Mesodermal cell (in vitro differentiated cells): ENCODE data around the gene CDC25A.
"Not testable (repeated sequence)": the region's sequence is repeated elsewhere in the genome, so short reads cannot be mapped to it uniquely, and the experiment has no call there.

Experiments used
- H3K27ac ChIP-seq: 2 replicates; pipeline ENCODE4 v1.7.0; 2013; ENCODE audit warnings: mild to moderate bottlenecking, low read depth, low read length, moderate library complexity; ENCODE audit not compliant: severe bottlenecking
- H3K36me3 ChIP-seq: 2 replicates; pipeline ENCODE4 v1.7.1; 2013; ENCODE audit warnings: mild to moderate bottlenecking, low read length, moderate library complexity; ENCODE audit not compliant: control insufficient read depth, insufficient read depth
- H3K4me1 ChIP-seq: one replicate; pipeline ENCODE4 v1.7.1; 2013; ENCODE audit warnings: mild to moderate bottlenecking, low read length; ENCODE audit not compliant: insufficient read depth, control insufficient read depth, poor library complexity, severe bottlenecking
- H3K4me3 ChIP-seq: 2 replicates; pipeline ENCODE4 v1.7.0; 2013; ENCODE audit warnings: low read length, control low read depth, mild to moderate bottlenecking; ENCODE audit not compliant: insufficient read depth, poor library complexity, severe bottlenecking; ENCODE audit errors: extremely low read depth
- H3K9me3 ChIP-seq: 2 replicates; pipeline ENCODE4 v1.7.1; 2013; ENCODE audit warnings: mild to moderate bottlenecking, low read length, moderate library complexity; ENCODE audit not compliant: control insufficient read depth
- WGBS, 2 experiments: methylation state at CpG; one replicate each; pipeline ENCODE4 v1.1.5; 2013; ENCODE audit warnings: missing lambda C conversion rate in 2 of 2; ENCODE audit not compliant: insufficient coverage in 2 of 2; 5-methylcytosine and 5-hydroxymethylcytosine counted together

The CDC25A gene

DNA sequence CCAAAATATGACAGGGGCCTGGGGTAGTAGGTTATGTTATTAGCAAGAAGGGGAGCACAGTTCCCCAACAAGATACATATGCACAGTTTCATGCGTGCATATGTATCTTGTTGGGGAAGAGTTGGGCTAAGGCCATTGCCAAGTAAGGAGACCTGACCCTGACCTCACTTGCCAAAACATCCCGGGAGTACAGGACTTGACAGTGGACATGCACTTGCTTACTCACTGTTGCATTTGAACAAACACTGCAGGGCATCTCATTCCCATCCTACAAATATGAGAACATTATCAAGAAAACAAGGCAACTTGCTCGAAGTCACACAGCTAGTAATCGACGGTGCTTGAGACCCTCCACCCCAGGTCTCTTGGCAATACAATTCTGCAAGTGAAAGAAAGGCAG is 30.3 kb upstream of the CDC25A start:
- Histone ChIP-seq H3K36me3 (no peaks in the 10 kb centered on the region), H3K4me1 (no peaks in the 10 kb centered on the region), H3K4me3 (no peak overlapping the region), H3K27ac (no peak overlapping the region), H3K9me3 (no peaks in the 10 kb centered on the region)
- 100% methylated on average over 1 to 2 of the region's 5 CpGs for WGBS, 2 experiments

DNA sequence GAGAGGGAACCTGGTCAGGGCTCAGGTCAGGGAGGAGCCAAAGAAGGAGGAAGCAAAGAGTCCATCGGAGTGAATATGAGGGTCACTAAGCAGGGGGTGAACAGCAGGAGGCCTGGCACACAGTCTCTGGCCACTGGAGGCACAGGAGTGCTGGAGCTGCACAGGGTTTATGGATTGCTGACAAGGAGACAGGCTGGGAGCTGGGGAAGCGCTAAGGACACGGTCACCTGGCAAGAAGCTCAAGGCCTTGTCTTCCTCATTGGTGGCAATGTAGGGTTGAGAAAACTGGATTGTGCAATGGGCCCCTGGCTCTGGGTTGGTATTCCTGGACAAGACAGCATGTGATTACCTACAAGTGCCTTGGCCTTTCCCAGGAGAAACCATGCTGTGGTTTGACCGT is 29.2 kb upstream of the CDC25A start:
- Histone ChIP-seq H3K9me3 (no peaks in the 10 kb centered on the region), H3K4me1 (no peaks in the 10 kb centered on the region), H3K4me3 (no peak overlapping the region), H3K36me3 (no peaks in the 10 kb centered on the region), H3K27ac (no peak overlapping the region)
- WGBS, 2 experiments: 76 to 87% methylated on average over 4 of the region's 4 CpGs

DNA sequence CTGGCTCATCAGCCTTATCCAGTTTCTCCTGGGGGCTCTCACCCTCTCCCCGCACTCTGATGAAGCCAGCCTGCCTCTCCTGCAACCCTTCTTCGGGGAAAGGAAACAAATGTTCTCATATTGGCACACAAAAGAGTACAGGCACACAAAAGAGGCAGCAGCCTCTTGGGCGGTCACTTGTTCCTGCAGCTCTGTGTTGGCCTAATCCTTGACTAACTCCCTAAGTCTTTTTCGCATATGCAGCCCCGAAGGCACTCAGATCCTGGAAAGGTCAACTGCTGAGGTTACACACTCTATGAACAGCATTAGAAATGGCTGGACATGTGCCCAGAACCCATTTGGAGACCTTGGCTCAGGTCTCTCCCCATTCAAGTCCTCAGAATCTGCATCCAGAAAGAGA is 27.7 kb upstream of the CDC25A start:
- no peaks in the 10 kb centered on the region for H3K4me1 ChIP-seq
- no peak overlapping the region for H3K27ac ChIP-seq
- H3K36me3 ChIP-seq: no peaks in the 10 kb centered on the region
- 83 to 89% methylated on average over 5 of the region's 5 CpGs for WGBS, 2 experiments
- no peaks in the 10 kb centered on the region for H3K9me3 ChIP-seq
- no peak overlapping the region for H3K4me3 ChIP-seq

DNA sequence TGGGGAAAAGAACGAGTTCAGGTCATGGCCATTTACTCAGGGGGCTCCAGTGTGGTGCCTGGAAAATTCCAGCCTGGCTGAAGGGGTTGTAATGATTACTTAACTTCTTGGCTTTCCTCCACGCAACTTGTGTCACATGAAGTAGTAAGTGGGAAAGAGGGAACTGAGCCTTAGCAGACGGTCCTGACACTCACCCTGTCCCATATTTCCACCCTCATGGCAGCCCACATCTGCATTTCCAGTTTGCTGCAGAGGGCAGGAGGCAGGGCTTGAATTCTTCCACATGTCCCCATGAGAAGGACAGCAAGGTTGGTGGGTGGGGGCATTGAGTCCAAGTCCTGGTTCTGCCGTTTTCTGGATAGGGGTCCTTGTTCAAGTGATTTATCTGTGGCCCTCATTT is 27.2 kb upstream of the CDC25A start:
- 77 to 83% methylated on average over 2 of the region's 4 CpGs for WGBS, 2 experiments
- Histone ChIP-seq H3K27ac (no peak overlapping the region), H3K4me1 (no peaks in the 10 kb centered on the region), H3K9me3 (no peaks in the 10 kb centered on the region), H3K4me3 (no peak overlapping the region), H3K36me3 (no peaks in the 10 kb centered on the region)

DNA sequence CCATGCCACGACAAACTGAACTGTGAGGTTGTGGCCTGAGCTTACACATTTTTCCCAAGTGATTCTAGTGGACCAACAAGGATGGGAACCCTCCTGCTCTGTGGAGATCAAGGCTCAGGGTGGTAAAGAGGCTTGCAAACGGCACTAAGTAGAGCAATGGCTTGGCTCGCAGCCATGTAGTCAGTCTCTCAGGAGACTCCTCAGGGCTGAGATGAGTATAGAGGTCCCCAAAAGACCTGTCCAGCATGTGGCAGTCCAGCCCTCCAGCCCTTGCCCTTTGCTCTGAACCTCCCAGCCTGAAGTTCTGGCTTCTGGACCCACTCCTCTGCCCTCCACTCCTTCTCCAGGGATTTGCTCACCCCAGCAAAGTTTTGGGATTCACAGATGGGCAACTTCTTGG is 26.8 kb upstream of the CDC25A start:
- WGBS, 2 experiments: 73 to 83% methylated on average over 3 of the region's 3 CpGs
- no peak overlapping the region for H3K4me3 ChIP-seq

DNA sequence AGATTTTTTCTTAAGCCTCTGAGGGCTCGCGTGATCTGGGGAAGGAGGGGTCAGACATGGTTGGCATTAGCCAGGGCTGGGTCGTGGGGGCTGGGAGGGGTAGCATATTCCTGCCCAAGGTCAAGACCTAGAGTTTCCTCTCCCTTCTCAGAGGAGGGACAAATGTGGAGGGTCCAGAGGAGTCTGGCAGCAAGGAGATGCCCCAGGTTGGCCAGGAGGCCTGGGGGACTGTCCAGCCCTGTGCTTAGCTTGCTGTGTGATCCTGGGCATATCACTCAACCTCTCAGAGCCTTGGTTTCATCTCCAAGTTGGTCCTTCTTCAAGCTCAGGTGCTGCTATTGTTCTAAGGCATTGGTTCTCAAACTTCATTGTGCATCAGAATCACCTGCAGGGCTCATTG is 26.0 kb upstream of the CDC25A start:
- no peak overlapping the region for H3K4me3 ChIP-seq
- 100% methylated on average over 2 of the region's 3 CpGs; no CpG with 5 or more reads in 1 of the 2 experiments for WGBS, 2 experiments
- H3K36me3 ChIP-seq: no peaks in the 10 kb centered on the region
- H3K9me3 ChIP-seq: no peaks in the 10 kb centered on the region
- H3K27ac ChIP-seq: no peak overlapping the region
- no peaks in the 10 kb centered on the region for H3K4me1 ChIP-seq

More for the DNA sequence above, 26.8 kb upstream of the CDC25A start:
- H3K36me3 ChIP-seq: no peaks in the 10 kb centered on the region
- H3K4me1 ChIP-seq: no peaks in the 10 kb centered on the region
- H3K27ac ChIP-seq: no peak overlapping the region
- no peaks in the 10 kb centered on the region for H3K9me3 ChIP-seq

DNA sequence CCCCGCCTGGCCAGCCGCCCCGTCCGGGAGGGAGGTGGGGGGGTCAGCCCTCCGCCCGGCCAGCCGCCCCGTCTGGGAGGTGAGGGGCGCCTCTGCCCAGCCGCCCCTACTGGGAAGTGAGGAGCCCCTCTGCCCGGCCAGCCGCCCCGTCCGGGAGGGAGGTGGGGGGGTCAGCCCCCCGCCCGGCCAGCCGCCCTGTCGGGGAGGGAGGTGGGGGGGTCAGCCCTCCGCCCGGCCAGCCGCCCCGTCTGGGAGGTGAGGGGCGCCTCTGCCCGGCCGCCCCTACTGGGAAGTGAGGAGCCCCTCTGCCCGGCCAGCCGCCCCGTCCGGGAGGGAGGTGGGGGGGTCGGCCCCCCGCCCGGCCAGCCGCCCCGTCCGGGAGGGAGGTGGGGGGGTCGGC is 23.6 kb upstream of the CDC25A start:
- H3K27ac ChIP-seq, H3K4me3 ChIP-seq, H3K9me3 ChIP-seq, H3K36me3 ChIP-seq, H3K4me1 ChIP-seq: not testable (repeated sequence)
- WGBS, 2 experiments: no CpG with 5 or more reads among the region's 36 CpGs

DNA sequence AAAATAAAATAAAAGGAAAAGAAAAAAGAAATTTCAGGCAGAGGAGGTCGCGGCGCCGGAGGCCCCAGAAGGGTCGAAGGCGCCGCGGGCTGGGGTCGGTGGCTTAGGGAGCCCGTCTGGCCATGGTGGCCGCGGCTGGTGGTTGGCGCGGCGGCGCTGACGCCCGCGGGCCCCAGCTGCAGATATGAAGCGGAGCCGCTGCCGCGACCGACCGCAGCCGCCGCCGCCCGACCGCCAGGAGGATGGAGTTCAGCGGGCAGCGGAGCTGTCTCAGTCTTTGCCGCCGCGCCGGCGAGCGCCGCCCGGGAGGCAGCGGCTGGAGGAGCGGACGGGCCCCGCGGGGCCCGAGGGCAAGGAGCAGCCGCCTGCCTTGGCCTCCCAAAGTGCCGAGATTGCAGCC is 22.3 kb upstream of the CDC25A start:
- not testable (repeated sequence) for H3K36me3 ChIP-seq, H3K4me1 ChIP-seq, H3K9me3 ChIP-seq, H3K4me3 ChIP-seq, H3K27ac ChIP-seq
- 97 to 98% methylated on average over 7 to 13 of the region's 48 CpGs for WGBS, 2 experiments

DNA sequence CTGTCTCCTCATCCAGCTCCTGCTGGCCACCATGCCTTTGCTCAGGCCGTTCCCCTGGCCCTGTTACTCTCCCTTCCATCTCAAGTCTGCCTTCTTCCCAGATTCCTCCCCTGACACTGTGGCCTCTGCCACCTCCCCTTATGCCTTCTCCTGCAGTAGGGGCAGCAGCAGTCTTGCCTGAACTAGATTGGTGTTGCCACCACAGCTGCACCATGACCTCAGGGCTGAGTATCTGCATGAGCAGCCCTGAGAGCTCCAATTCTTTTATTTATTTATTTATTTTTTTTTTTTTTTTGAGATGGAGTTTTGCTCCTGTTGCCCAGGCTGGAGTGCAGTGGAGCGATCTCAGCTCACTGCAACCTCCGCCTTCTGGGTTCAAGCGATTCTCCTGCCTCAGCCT is 21.2 kb upstream of the CDC25A start:
- Histone ChIP-seq H3K4me1 (no peaks in the 10 kb centered on the region), H3K36me3 (no peaks in the 10 kb centered on the region), H3K27ac (no peak overlapping the region), H3K4me3 (no peak overlapping the region), H3K9me3 (no peaks in the 10 kb centered on the region)
- 94 to 95% methylated on average over 4 of the region's 4 CpGs for WGBS, 2 experiments

DNA sequence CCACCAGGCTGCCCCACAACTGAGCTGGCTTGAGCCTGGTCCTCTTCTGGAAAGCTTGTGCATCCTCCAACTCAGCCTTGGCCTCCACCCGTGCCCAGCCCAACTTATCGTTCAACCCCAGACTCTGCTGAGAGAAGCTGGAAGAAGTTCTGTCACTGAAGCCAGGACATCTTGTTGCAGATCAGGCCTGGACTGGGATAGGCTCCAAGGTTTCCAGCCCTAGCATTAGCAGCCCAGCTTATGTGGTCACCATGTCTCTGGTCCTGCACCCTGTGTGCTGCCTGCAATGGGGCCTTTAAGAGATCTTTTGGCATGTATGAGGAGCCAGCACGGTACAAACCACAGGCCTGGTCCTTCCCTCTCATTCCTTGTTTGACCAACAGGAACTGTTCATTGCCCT is 19.9 kb upstream of the CDC25A start:
- Histone ChIP-seq H3K27ac (no peak overlapping the region), H3K36me3 (no peaks in the 10 kb centered on the region), H3K4me3 (no peak overlapping the region), H3K9me3 (no peaks in the 10 kb centered on the region), H3K4me1 (no peaks in the 10 kb centered on the region)
- WGBS, 2 experiments: 93 to 100% methylated on average over 2 to 3 of the region's 3 CpGs

DNA sequence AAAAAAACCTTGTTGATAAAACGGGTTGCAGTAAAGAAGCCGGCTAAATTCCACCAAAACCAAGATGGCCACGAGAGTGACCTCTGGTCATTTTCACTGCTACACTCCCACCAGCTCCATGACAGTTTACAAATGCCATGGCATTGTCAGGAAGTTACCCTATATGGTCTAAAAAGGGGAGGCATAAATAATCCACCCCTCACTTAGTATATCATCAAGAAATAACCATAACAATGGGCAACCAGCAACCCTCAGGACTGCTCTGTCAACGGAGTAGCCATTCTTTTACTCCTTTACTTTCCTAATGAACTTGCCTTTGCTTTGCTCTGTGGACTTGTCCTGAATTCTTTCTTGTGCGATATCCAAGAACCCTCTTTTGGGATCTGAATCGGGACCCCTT is 14.4 kb upstream of the CDC25A start:
- WGBS, 2 experiments: 54 to 74% methylated on average over 3 to 6 of the region's 6 CpGs
- Histone ChIP-seq H3K36me3 (no peaks in the 10 kb centered on the region), H3K4me3 (no peak overlapping the region), H3K4me1 (no peaks in the 10 kb centered on the region), H3K9me3 (no peaks in the 10 kb centered on the region), H3K27ac (no peak overlapping the region)

DNA sequence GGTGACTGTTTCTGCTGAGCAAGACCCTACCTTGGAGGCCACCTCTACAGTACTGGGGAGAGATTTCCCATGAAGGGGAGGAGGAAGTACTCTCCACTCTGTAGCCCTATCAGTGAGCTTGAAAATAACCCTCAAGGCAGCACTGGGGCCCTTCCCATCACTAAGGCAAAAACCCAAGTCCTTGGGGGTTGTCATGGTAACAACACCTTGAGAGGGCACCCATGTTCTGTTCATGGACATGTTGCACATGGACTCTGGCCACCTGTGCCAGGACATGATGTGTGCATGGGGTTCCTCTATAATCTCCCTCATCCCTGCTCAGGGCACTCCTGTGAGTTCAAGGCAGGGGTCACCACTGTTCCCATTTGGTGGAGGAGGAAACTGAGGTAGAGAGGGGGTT is 10.9 kb upstream of the CDC25A start:
- Histone ChIP-seq H3K9me3 (no peaks in the 10 kb centered on the region), H3K36me3 (no peaks in the 10 kb centered on the region), H3K4me1 (no peaks in the 10 kb centered on the region), H3K4me3 (no peak overlapping the region), H3K27ac (no peak overlapping the region)
